Middle frontal gyrus (tissue), 1 donor: ENCODE data around the gene XAF1.
"Not testable (repeated sequence)": the region's sequence is repeated elsewhere in the genome, so short reads cannot be mapped to it uniquely, and the experiment has no call there.

Source experiments
- DNase-seq: peaks from one replicate; pipeline ENCODE4 v3.0.0-alpha.2; 2015; ENCODE audit warnings: low spot score; ENCODE audit errors: extremely low spot score

XAF1 gene

DNA sequence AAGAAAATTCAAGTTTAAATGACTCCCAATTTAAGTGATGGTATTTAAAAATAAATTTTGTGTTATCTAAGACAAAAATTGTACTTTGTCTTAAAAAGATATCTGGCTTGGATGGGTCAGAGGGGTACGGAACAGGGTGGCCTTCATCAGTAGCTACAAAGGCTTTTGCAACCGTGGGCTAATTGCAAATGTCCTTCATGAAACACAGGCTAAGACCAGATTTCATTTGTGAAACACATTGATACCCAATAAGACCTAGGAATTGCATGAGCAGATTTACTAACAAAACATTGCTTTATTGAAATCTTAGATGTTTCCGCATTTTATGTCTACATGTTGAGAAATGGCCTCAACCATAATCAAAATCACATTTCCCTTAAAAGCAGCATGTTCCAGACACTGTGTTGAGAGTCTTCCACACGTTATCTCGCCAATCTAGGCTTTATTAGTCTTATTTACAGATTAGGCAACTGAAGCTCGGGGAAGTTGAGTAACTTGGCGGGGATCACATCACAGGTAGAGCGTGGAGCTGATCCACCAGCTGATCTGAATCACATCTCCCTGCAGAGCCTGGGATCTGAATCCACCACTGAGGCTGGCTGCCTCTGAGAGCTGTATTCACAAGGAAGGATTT, 42.0 kb downstream of the XAF1 start:
- DNase-seq: no peak

GRCh38 chr17:6799738-6800137, 43.9 kb downstream of the XAF1 start:
- no peak for DNase-seq

- no peak for DNase-seq
Measured at GRCh38 chr17:6800422-6801027, 44.7 kb downstream of the XAF1 start.

DNA sequence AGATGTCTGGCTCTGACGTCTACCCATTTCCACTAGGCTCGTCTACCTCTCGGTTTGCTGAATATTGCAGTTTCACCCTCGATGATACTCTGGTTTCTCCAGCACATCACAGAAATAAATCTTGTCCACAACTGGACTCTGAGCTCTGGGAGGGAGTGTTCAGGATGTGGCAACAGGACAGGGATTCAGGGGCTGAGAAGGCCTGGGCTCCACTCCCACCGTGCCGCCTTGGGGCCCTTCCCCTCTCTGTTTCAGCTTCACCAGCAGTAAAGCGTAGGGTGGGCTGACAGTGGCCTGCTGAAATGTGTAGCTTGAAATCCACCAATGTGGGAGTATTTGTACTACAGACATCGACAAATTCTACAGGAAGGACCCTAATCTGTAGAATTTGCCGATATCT, 55.7 kb downstream of the XAF1 start:
- DNase-seq: no peak

- no peak for DNase-seq
Measured at GRCh38 chr17:6812295-6812694, 56.4 kb downstream of the XAF1 start.

GRCh38 chr17:6815775-6816174, 59.9 kb downstream of the XAF1 start:
- no peak for DNase-seq

DNA sequence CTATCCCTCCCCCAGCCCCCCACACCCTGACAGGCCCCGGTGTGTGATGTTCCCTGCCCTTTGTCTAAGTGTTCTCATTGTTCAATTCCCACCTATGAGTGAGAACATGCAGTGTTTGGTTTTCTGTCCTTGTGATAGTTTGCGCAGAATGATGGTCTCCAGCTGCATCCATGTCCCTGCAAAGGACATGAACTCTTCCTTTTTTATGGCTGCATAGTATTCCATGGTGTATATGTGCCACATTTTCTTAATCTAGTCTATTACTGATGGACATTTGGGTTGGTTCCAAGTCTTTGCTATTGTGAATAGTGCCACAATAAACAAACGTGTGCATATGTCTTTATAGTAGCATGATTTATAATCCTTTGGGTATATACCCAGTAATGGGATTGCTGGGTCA, 60.5 kb downstream of the XAF1 start:
- DNase-seq: not testable (repeated sequence)

DNA sequence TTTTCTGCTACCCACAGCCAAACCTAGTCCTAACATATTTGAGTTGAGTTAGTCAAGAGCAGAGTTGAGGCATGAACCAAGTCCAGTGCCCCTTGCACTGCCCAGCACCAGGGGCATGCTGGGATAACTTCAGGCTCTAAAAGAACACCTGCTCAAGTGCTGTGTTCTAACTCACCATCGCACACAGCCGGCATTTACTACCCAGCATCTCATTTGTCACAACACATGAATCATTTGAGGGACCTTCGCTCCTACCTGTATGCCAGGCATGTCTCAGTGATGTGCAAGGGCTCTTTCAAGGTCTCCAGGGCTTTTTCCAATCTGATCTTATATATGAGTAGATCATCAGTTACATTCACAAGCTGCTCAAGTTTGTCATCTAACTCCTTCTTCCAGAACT, 63.1 kb downstream of the XAF1 start:
- DNase-seq: no peak

DNA sequence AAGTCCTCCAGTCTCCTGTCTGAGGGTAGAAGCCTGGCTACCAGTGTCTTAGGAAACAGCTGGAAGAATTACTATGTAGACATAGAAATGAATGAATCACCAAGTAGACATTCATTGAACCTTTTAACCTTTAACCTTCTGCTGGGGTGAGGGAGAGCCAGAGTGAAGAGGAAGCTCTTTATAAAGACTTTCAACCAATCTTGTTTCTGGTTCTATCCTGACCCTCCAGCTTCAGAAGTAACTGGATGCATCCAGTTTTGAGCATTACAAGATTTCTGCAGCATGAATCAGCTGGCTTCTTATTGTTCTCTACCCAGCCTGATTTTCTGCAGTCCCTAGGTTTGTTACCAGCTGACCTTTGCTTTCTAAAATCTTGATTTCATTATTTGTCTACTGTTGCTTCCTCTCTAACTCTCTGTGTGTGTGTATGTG, 67.2 kb downstream of the XAF1 start:
- no peak for DNase-seq
